Astrocyte (in vitro differentiated cells and primary cell): ENCODE measurements around the gene FAM234B. TPM values are rescaled to one million over a fixed set of nuclear protein-coding genes. Genes with fewer than 3 reads are reported as not detected.

Source experiments
- DNase-seq: peaks from one replicate; pipeline ENCODE4 v3.0.0-alpha.2; 2010; ENCODE audit warnings: low read depth
- FAIRE-seq: peaks from 2 replicates; lab custom pipeline; 2011; peaks lifted over from hg19 to GRCh38; lab: Jason Lieb, UNC
- H2AFZ ChIP-seq: 2 replicates; pipeline ENCODE4 v1.6.0; 2012; ENCODE audit warnings: low read depth, low read length, inconsistent platforms
- H3K27ac ChIP-seq: 2 replicates; pipeline ENCODE4 v1.5.1; 2011; ENCODE audit warnings: low read depth, low read length, inconsistent platforms
- H3K27me3 ChIP-seq: 2 replicates; pipeline ENCODE4 v1.6.0; 2011; ENCODE audit warnings: low read length, inconsistent platforms; ENCODE audit not compliant: insufficient read depth
- H3K36me3 ChIP-seq: 2 replicates; pipeline ENCODE4 v1.5.1; 2011; ENCODE audit warnings: low read length, inconsistent platforms; ENCODE audit not compliant: insufficient read depth
- H3K4me1 ChIP-seq: 2 replicates; pipeline ENCODE4 v1.5.1; 2011; ENCODE audit warnings: low read length, inconsistent platforms; ENCODE audit not compliant: insufficient read depth
- H3K4me2 ChIP-seq: 2 replicates; pipeline ENCODE4 v1.6.0; 2012; ENCODE audit warnings: low read length, inconsistent platforms
- H3K4me3 ChIP-seq: 2 replicates; pipeline ENCODE4 v1.5.1; 2011; ENCODE audit warnings: low read depth, mild to moderate bottlenecking, low read length, inconsistent platforms; ENCODE audit not compliant: insufficient read depth
- H3K79me2 ChIP-seq: 2 replicates; pipeline ENCODE4 v1.6.0; 2012; ENCODE audit warnings: mild to moderate bottlenecking, low read length, inconsistent platforms; ENCODE audit not compliant: insufficient read depth
- H3K9ac ChIP-seq: 2 replicates; pipeline ENCODE4 v1.6.0; 2012; ENCODE audit warnings: mild to moderate bottlenecking, low read length, inconsistent platforms
- H3K9me3 ChIP-seq: 2 replicates; pipeline ENCODE4 v1.5.1; 2012; ENCODE audit warnings: low read depth, mild to moderate bottlenecking, low read length, inconsistent platforms; ENCODE audit not compliant: insufficient read depth
- H4K20me1 ChIP-seq: 2 replicates; pipeline ENCODE4 v1.6.0; 2012; ENCODE audit warnings: low read length, inconsistent platforms; ENCODE audit not compliant: insufficient read depth
- H3K27ac Mint-ChIP-seq: one replicate; pipeline ENCODE4 v1.8.0; 2021; ENCODE audit warnings: mild to moderate bottlenecking, mixed read lengths; ENCODE audit not compliant: unreplicated experiment
- H3K27me3 Mint-ChIP-seq: one replicate; pipeline ENCODE4 v1.8.0; 2021; ENCODE audit warnings: low read depth, mixed read lengths; ENCODE audit not compliant: unreplicated experiment
- H3K36me3 Mint-ChIP-seq: one replicate; pipeline ENCODE4 v1.8.0; 2021; ENCODE audit warnings: low read depth, mixed read lengths; ENCODE audit not compliant: unreplicated experiment
- H3K4me1 Mint-ChIP-seq: one replicate; pipeline ENCODE4 v1.8.0; 2021; ENCODE audit warnings: low read depth, mixed read lengths; ENCODE audit not compliant: unreplicated experiment
- H3K4me3 Mint-ChIP-seq: one replicate; pipeline ENCODE4 v1.8.0; 2021; ENCODE audit warnings: mild to moderate bottlenecking, moderate library complexity, mixed read lengths; ENCODE audit not compliant: unreplicated experiment
- H3K9me3 Mint-ChIP-seq: one replicate; pipeline ENCODE4 v1.8.0; 2021; ENCODE audit warnings: mild to moderate bottlenecking, mixed read lengths; ENCODE audit not compliant: unreplicated experiment
- CTCF ChIP-seq: IDR thresholded peaks from 2 replicates; pipeline ENCODE4 v1.5.1; 2011; ENCODE audit warnings: low read depth, mild to moderate bottlenecking, inconsistent platforms, low read length, moderate library complexity; ENCODE audit not compliant: insufficient read depth
- EZH2 ChIP-seq: IDR thresholded peaks from 2 replicates; pipeline ENCODE4 v1.6.1; 2012; ENCODE audit warnings: mild to moderate bottlenecking, low read length, inconsistent platforms; ENCODE audit not compliant: insufficient read depth
- total RNA-seq: library from RNA; stranded (reverse); gene quantifications from 2 replicates; pipeline ENCODE4 v1.2.1, GENCODE V29; 2021

FAM234B gene
- total RNA-seq, 1 donor from 2014 or later: 6.2 TPM

- no peaks in the 10 kb centered on the region for H3K9me3 Mint-ChIP-seq
- H3K9ac ChIP-seq: no peak overlapping the region
Observed at GRCh38 chr12:13095266-13095995, 51.2 kb downstream of the FAM234B start.

GRCh38 chr12:13097491-13098011, 53.4 kb downstream of the FAM234B start:
- no peaks in the 10 kb centered on the region for H3K79me2 ChIP-seq
- no peaks in the 10 kb centered on the region for H4K20me1 ChIP-seq
- peak overlapping the region; percentile 94 for H3K9ac ChIP-seq
- H3K4me1 ChIP-seq: peaks cover 63% of the 10 kb centered on the region
- DNase-seq: no peak
- Mint-ChIP-seq H3K27ac (peak overlapping the region; percentile 91), H3K4me3 (no peak overlapping the region), H3K36me3 (no peaks in the 10 kb centered on the region), H3K4me1 (peaks cover 60% of the 10 kb centered on the region), H3K9me3 (no peaks in the 10 kb centered on the region), H3K27me3 (no peaks in the 10 kb centered on the region)
- peak overlapping the region; percentile 45 for H2AFZ ChIP-seq
- H3K27ac ChIP-seq: peak overlapping the region; percentile 98
- TF ChIP-seq EZH2 (no peak), CTCF (no peak)
- no peaks in the 10 kb centered on the region for H3K36me3 ChIP-seq
- peak overlapping the region; percentile 83 for H3K4me2 ChIP-seq
- H3K4me3 ChIP-seq: peak overlapping the region; percentile 47
- H3K9me3 ChIP-seq: no peaks in the 10 kb centered on the region
- no peak for FAIRE-seq
- no peaks in the 10 kb centered on the region for H3K27me3 ChIP-seq

More at GRCh38 chr12:13095266-13095995, 51.2 kb downstream of the FAM234B start:
- Mint-ChIP-seq H3K4me1 (peaks cover 46% of the 10 kb centered on the region), H3K4me3 (no peak overlapping the region), H3K36me3 (no peaks in the 10 kb centered on the region), H3K27me3 (no peaks in the 10 kb centered on the region), H3K27ac (no peak overlapping the region)
- no peaks in the 10 kb centered on the region for H3K9me3 ChIP-seq
- no peaks in the 10 kb centered on the region for H4K20me1 ChIP-seq
- DNase-seq (no peak), FAIRE-seq (no peak)
- H3K36me3 ChIP-seq: no peaks in the 10 kb centered on the region
- H3K4me2 ChIP-seq: no peak overlapping the region
- no peaks in the 10 kb centered on the region for H3K27me3 ChIP-seq
- H3K4me1 ChIP-seq: peaks cover 46% of the 10 kb centered on the region
- no peak overlapping the region for H3K4me3 ChIP-seq
- no peaks in the 10 kb centered on the region for H3K79me2 ChIP-seq
- no peak overlapping the region for H2AFZ ChIP-seq
- H3K27ac ChIP-seq: no peak overlapping the region
- TF ChIP-seq EZH2 (no peak), CTCF (no peak)
